Measurements from ENCODE around the gene CAMK2G.

The CAMK2G gene

GRCh38 chr10:73782749-73783085, 91.6 kb downstream of the CAMK2G start:
- WGBS, 2 donors (ENCODE audit: extremely low coverage in 2 of 2, insufficient read length in 2 of 2, insufficient replicate concordance in 1 of 2): no CpG with 5 or more reads among the region's 2 CpGs
- H2BK15ac ChIP-seq (ENCODE audit: low read length): no peak overlapping the region

GRCh38 chr10:73781879-73782748, 92.2 kb downstream of the CAMK2G start, which contains the start of gene CHCHD1:
Gene CHCHD1 (plus strand): TSS chr10:73782048. CDS start chr10:73782076, 28 bp downstream.
- H3K4ac ChIP-seq (ENCODE audit: low read length): no peak within 1 kb of the TSS
- H2BK120ac ChIP-seq (ENCODE audit: low read depth, low read length): no peak within 1 kb of the TSS
- peak within 1 kb of the TSS; percentile 78 for H3K4me2 ChIP-seq (ENCODE audit: insufficient read depth, low read length, poor library complexity, severe bottlenecking)
- peak within 1 kb of the TSS; percentile 95 for H3K9ac ChIP-seq (ENCODE audit: low read depth, low read length, poor library complexity)
- H3K4me1 ChIP-seq (ENCODE audit: control insufficient read depth in 2 of 2, insufficient read depth in 1 of 2, low read depth in 1 of 2, low read length in 2 of 2): peaks cover 8 to 12% of the 10 kb centered on the region in 2 donors
- peak within 1 kb of the TSS; percentile 82 to 85 for H3K4me3 ChIP-seq (ENCODE audit: low read length in 2 of 2)
- H3K27me3 ChIP-seq (ENCODE audit: control insufficient read depth in 3 of 3, insufficient read depth in 3 of 3, low read depth in 1 of 3, low read length in 3 of 3): no peaks in the 10 kb centered on the region
- no CpG with 5 or more reads among the region's 57 CpGs for WGBS, 2 donors (ENCODE audit: extremely low coverage in 2 of 2, insufficient read length in 2 of 2, insufficient replicate concordance in 1 of 2)
- peak within 1 kb of the TSS; percentile 98 for H3K18ac ChIP-seq (ENCODE audit: low read length)
- H3K79me1 ChIP-seq (ENCODE audit: low read depth, low read length): peaks cover 7% of the 10 kb centered on the region
- peaks cover 1 to 44% of the 10 kb centered on the region in 2 donors for H3K36me3 ChIP-seq (replicated peaks in 1 of 2; ENCODE audit: control insufficient read depth in 2 of 2, insufficient read depth in 2 of 2, low read length in 2 of 2)
- H3K9me3 ChIP-seq (replicated peaks in 1 of 2; ENCODE audit: control insufficient read depth in 2 of 2, insufficient read depth in 1 of 2, low read depth in 1 of 2, low read length in 2 of 2): no peaks in the 10 kb centered on the region
- H2AK5ac ChIP-seq (ENCODE audit: low read depth, low read length): peak within 1 kb of the TSS; percentile 96
- peak; percentile 77 for DNase-seq (ENCODE audit: low spot score)
- H4K8ac ChIP-seq (ENCODE audit: low read depth, low read length): no peak within 1 kb of the TSS
- H2BK12ac ChIP-seq (ENCODE audit: low read length): no peak within 1 kb of the TSS
- no peak within 1 kb of the TSS for H4K91ac ChIP-seq (ENCODE audit: low read depth, low read length, poor library complexity)
- peak within 1 kb of the TSS; percentile 97 for H3K23ac ChIP-seq (ENCODE audit: low read depth, low read length, poor library complexity)
- H3K14ac ChIP-seq (ENCODE audit: low read length): no peak within 1 kb of the TSS
- H2BK15ac ChIP-seq (ENCODE audit: low read length): no peak within 1 kb of the TSS
- H3K27ac ChIP-seq (replicated peaks; ENCODE audit: low read length): peak within 1 kb of the TSS; percentile 73
- H2BK5ac ChIP-seq (ENCODE audit: low read length): peak within 1 kb of the TSS; percentile 91
- peak within 1 kb of the TSS; percentile 93 for H2AFZ ChIP-seq (ENCODE audit: low read length)

More at GRCh38 chr10:73782749-73783085, 91.6 kb downstream of the CAMK2G start:
- Histone ChIP-seq H2AFZ (ENCODE audit: low read length) (no peak overlapping the region), H3K27ac (replicated peaks; ENCODE audit: low read length) (no peak overlapping the region), H3K23ac (ENCODE audit: low read depth, low read length, poor library complexity) (no peak overlapping the region), H3K79me1 (ENCODE audit: low read depth, low read length) (peaks cover 7% of the 10 kb centered on the region), H3K9me3 (replicated peaks in 1 of 2; ENCODE audit: control insufficient read depth in 2 of 2, insufficient read depth in 1 of 2, low read depth in 1 of 2, low read length in 2 of 2) (no peaks in the 10 kb centered on the region), H3K4me3 (ENCODE audit: low read length in 2 of 2) (peak overlapping the region in 1 of 2 donors; percentile 82), H2BK12ac (ENCODE audit: low read length) (no peak overlapping the region), H2BK120ac (ENCODE audit: low read depth, low read length) (no peak overlapping the region), H3K4me2 (ENCODE audit: insufficient read depth, low read length, poor library complexity, severe bottlenecking) (no peak overlapping the region), H3K4ac (ENCODE audit: low read length) (no peak overlapping the region), H3K27me3 (ENCODE audit: control insufficient read depth in 3 of 3, insufficient read depth in 3 of 3, low read depth in 1 of 3, low read length in 3 of 3) (no peaks in the 10 kb centered on the region), H2AK5ac (ENCODE audit: low read depth, low read length) (no peak overlapping the region), H3K4me1 (ENCODE audit: control insufficient read depth in 2 of 2, insufficient read depth in 1 of 2, low read depth in 1 of 2, low read length in 2 of 2) (peaks cover 8 to 12% of the 10 kb centered on the region in 2 donors), H3K36me3 (replicated peaks in 1 of 2; ENCODE audit: control insufficient read depth in 2 of 2, insufficient read depth in 2 of 2, low read length in 2 of 2) (peaks cover 1 to 41% of the 10 kb centered on the region in 2 donors), H3K14ac (ENCODE audit: low read length) (no peak overlapping the region), H2BK5ac (ENCODE audit: low read length) (no peak overlapping the region), H3K18ac (ENCODE audit: low read length) (no peak overlapping the region), H4K8ac (ENCODE audit: low read depth, low read length) (no peak overlapping the region), H4K91ac (ENCODE audit: low read depth, low read length, poor library complexity) (no peak overlapping the region), H3K9ac (ENCODE audit: low read depth, low read length, poor library complexity) (no peak overlapping the region)
- no peak for DNase-seq (ENCODE audit: low spot score)

GRCh38 chr10:73781548-73781878, 92.8 kb downstream of the CAMK2G start:
- peak overlapping the region; percentile 93 for H2AFZ ChIP-seq (ENCODE audit: low read length)
- H2BK5ac ChIP-seq (ENCODE audit: low read length): peak overlapping the region; percentile 91
- peak overlapping the region; percentile 61 for H3K27ac ChIP-seq (replicated peaks; ENCODE audit: low read length)
- H3K36me3 ChIP-seq (replicated peaks in 1 of 2; ENCODE audit: control insufficient read depth in 2 of 2, insufficient read depth in 2 of 2, low read length in 2 of 2): peaks cover 1 to 49% of the 10 kb centered on the region in 2 donors
- no peak overlapping the region for H4K91ac ChIP-seq (ENCODE audit: low read depth, low read length, poor library complexity)
- no peaks in the 10 kb centered on the region for H3K9me3 ChIP-seq (replicated peaks in 1 of 2; ENCODE audit: control insufficient read depth in 2 of 2, insufficient read depth in 1 of 2, low read depth in 1 of 2, low read length in 2 of 2)
- no peak overlapping the region for H2BK120ac ChIP-seq (ENCODE audit: low read depth, low read length)
- no peak for DNase-seq (ENCODE audit: low spot score)
- no peaks in the 10 kb centered on the region for H3K27me3 ChIP-seq (ENCODE audit: control insufficient read depth in 3 of 3, insufficient read depth in 3 of 3, low read depth in 1 of 3, low read length in 3 of 3)
- H3K9ac ChIP-seq (ENCODE audit: low read depth, low read length, poor library complexity): peak overlapping the region; percentile 81
- peak overlapping the region; percentile 97 for H3K23ac ChIP-seq (ENCODE audit: low read depth, low read length, poor library complexity)
- peak overlapping the region; percentile 82 to 85 for H3K4me3 ChIP-seq (ENCODE audit: low read length in 2 of 2)
- H2BK12ac ChIP-seq (ENCODE audit: low read length): no peak overlapping the region
- no peak overlapping the region for H4K8ac ChIP-seq (ENCODE audit: low read depth, low read length)
- H3K14ac ChIP-seq (ENCODE audit: low read length): no peak overlapping the region
- peak overlapping the region; percentile 78 for H3K4me2 ChIP-seq (ENCODE audit: insufficient read depth, low read length, poor library complexity, severe bottlenecking)
- no peak overlapping the region for H3K4ac ChIP-seq (ENCODE audit: low read length)
- H2BK15ac ChIP-seq (ENCODE audit: low read length): no peak overlapping the region
- peaks cover 7% of the 10 kb centered on the region for H3K79me1 ChIP-seq (ENCODE audit: low read depth, low read length)
- no CpG with 5 or more reads among the region's 14 CpGs for WGBS, 2 donors (ENCODE audit: extremely low coverage in 2 of 2, insufficient read length in 2 of 2, insufficient replicate concordance in 1 of 2)
- H3K18ac ChIP-seq (ENCODE audit: low read length): peak overlapping the region; percentile 91
- H2AK5ac ChIP-seq (ENCODE audit: low read depth, low read length): no peak overlapping the region
- peaks cover 7 to 12% of the 10 kb centered on the region in 2 donors for H3K4me1 ChIP-seq (ENCODE audit: control insufficient read depth in 2 of 2, insufficient read depth in 1 of 2, low read depth in 1 of 2, low read length in 2 of 2)

- no peak overlapping the region for H3K4ac ChIP-seq (ENCODE audit: low read length)
- no peak overlapping the region for H2AK5ac ChIP-seq (ENCODE audit: low read depth, low read length)
- no peak for DNase-seq (ENCODE audit: low spot score)
- H3K9ac ChIP-seq (ENCODE audit: low read depth, low read length, poor library complexity): no peak overlapping the region
- no peak overlapping the region for H2BK12ac ChIP-seq (ENCODE audit: low read length)
- H3K14ac ChIP-seq (ENCODE audit: low read length): no peak overlapping the region
- H4K8ac ChIP-seq (ENCODE audit: low read depth, low read length): no peak overlapping the region
- WGBS, 2 donors (ENCODE audit: extremely low coverage in 2 of 2, insufficient read length in 2 of 2, insufficient replicate concordance in 1 of 2): no CpG with 5 or more reads among the region's 11 CpGs
- peaks cover 4 to 12% of the 10 kb centered on the region in 2 donors for H3K4me1 ChIP-seq (ENCODE audit: control insufficient read depth in 2 of 2, insufficient read depth in 1 of 2, low read depth in 1 of 2, low read length in 2 of 2)
- H3K18ac ChIP-seq (ENCODE audit: low read length): no peak overlapping the region
- peak overlapping the region; percentile 93 for H2AFZ ChIP-seq (ENCODE audit: low read length)
- peaks cover 7% of the 10 kb centered on the region for H3K79me1 ChIP-seq (ENCODE audit: low read depth, low read length)
- no peak overlapping the region for H4K91ac ChIP-seq (ENCODE audit: low read depth, low read length, poor library complexity)
- no peak overlapping the region for H2BK120ac ChIP-seq (ENCODE audit: low read depth, low read length)
- no peaks in the 10 kb centered on the region for H3K27me3 ChIP-seq (ENCODE audit: control insufficient read depth in 3 of 3, insufficient read depth in 3 of 3, low read depth in 1 of 3, low read length in 3 of 3)
- H3K36me3 ChIP-seq (replicated peaks in 1 of 2; ENCODE audit: control insufficient read depth in 2 of 2, insufficient read depth in 2 of 2, low read length in 2 of 2): peaks cover 1 to 54% of the 10 kb centered on the region in 2 donors
- H3K4me3 ChIP-seq (ENCODE audit: low read length in 2 of 2): peak overlapping the region; percentile 71 to 82
- H3K23ac ChIP-seq (ENCODE audit: low read depth, low read length, poor library complexity): no peak overlapping the region
- peak overlapping the region; percentile 78 for H3K4me2 ChIP-seq (ENCODE audit: insufficient read depth, low read length, poor library complexity, severe bottlenecking)
- H3K9me3 ChIP-seq (replicated peaks in 1 of 2; ENCODE audit: control insufficient read depth in 2 of 2, insufficient read depth in 1 of 2, low read depth in 1 of 2, low read length in 2 of 2): no peaks in the 10 kb centered on the region
- no peak overlapping the region for H2BK5ac ChIP-seq (ENCODE audit: low read length)
- no peak overlapping the region for H3K27ac ChIP-seq (replicated peaks; ENCODE audit: low read length)
- H2BK15ac ChIP-seq (ENCODE audit: low read length): no peak overlapping the region
Measured at GRCh38 chr10:73780966-73781365, 93.4 kb downstream of the CAMK2G start.

Measured in neuronal stem cell (in vitro differentiated cells).